ENCODE data around the gene MALAT1.
A peak's percentile ranks its signal among the peaks of the same experiment; 100 is the strongest.
"Not testable (repeated sequence)": the region's sequence is repeated elsewhere in the genome, so short reads cannot be mapped to it uniquely, and the experiment has no call there.

Gene MALAT1

DNA sequence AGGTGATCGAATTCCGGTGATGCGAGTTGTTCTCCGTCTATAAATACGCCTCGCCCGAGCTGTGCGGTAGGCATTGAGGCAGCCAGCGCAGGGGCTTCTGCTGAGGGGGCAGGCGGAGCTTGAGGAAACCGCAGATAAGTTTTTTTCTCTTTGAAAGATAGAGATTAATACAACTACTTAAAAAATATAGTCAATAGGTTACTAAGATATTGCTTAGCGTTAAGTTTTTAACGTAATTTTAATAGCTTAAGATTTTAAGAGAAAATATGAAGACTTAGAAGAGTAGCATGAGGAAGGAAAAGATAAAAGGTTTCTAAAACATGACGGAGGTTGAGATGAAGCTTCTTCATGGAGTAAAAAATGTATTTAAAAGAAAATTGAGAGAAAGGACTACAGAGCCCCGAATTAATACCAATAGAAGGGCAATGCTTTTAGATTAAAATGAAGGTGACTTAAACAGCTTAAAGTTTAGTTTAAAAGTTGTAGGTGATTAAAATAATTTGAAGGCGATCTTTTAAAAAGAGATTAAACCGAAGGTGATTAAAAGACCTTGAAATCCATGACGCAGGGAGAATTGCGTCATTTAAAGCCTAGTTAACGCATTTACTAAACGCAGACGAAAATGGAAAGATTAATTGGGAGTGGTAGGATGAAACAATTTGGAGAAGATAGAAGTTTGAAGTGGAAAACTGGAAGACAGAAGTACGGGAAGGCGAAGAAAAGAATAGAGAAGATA, at the start of gene MALAT1:
Gene MALAT1 (plus strand): TSS at position 69 of the 736 bp plus-strand sequence.
- DNase-seq (ENCODE audit: low spot score): peak; percentile 96

DNA sequence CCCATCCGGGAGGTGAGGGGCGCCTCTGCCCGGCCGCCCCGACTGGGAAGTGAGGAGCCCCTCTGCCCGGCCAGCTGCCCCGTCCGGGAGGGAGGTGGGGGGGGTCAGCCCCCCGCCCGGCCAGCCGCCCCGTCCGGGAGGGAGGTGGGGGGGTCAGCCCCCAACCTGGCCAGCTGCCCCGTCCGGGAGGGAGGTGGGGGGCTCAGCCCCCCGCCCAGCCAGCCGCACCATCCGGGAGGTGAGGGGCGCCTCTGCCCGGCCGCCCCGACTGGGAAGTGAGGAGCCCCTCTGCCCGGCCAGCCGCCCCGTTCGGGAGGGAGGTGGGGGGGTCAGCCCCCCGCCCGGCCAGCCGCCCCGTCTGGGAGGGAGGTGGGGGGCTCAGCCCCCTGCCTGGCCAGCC, 47.5 kb upstream of the MALAT1 start:
- DNase-seq (ENCODE audit: low spot score): not testable (repeated sequence)

DNA sequence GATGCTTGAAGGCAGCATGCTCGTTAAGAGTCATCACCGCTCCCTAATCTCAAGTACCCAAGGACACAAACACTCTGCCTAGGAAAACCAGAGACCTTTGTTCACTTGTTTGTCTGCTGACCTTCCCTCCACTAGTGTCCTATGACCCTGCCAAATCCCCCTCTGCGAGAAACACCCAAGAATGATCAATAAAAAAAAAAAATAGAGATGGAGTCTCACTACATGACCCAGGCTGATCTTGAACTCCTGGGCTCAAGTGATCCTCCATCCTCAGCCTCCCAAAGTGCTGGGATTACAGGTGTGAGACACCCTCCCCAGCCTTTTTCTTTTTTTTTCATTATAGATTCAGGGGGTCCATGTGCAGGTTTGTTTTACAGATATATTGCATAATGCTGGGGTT, 46.6 kb upstream of the MALAT1 start:
- not testable (repeated sequence) for DNase-seq (ENCODE audit: low spot score)

DNA sequence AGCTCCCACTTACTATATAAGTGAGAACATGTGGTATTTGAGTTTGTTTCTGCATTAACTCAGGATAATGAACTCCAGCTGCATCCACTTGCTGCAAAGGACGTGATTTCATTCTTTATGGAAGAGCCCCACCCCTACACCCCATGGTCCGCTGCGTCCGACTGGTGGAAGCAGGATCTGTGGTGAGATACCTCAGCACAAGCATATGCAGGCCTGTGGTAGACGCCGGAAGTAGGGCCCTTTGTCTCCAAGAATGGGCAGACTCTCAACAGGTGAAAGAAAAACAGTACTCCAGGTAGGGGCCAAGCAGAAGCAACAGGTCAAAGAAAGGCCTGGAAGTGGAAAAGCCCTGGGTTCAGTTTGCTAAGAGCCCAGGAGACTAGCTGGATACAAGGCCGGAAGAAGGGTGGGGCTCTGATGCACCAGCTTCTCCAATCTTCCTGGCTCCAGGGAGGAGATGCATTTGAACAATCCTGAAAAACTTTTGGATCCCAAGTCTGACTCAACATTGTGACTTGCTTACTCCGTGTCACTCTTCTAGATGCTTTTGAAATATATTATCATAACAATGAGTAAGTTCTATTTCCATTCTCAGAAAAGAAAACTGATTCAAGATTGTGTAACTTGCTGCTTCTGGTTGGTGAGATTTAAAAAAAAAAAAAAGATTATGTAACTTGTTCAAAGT, 45.9 kb upstream of the MALAT1 start:
- DNase-seq (ENCODE audit: low spot score): no peak

DNA sequence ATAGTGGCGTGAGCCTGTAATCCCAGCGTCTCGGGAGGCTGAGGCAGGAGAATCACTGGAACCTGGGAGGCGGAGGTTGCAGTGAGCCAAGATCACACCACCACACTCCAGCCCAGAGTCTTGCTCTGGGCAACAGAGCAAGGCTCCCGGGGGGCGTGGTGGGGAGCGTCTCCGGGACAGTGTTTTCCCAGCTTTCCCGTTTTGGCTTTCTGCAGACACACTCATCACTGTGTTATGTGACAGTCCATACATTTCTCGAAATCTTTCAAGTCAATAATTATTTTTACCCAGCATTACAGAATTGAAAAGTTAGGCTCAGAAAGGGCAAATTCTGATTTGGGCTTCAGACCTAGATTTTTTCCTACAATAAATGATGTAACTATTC, 44.5 kb upstream of the MALAT1 start:
- no peak for DNase-seq (ENCODE audit: low spot score)

DNA sequence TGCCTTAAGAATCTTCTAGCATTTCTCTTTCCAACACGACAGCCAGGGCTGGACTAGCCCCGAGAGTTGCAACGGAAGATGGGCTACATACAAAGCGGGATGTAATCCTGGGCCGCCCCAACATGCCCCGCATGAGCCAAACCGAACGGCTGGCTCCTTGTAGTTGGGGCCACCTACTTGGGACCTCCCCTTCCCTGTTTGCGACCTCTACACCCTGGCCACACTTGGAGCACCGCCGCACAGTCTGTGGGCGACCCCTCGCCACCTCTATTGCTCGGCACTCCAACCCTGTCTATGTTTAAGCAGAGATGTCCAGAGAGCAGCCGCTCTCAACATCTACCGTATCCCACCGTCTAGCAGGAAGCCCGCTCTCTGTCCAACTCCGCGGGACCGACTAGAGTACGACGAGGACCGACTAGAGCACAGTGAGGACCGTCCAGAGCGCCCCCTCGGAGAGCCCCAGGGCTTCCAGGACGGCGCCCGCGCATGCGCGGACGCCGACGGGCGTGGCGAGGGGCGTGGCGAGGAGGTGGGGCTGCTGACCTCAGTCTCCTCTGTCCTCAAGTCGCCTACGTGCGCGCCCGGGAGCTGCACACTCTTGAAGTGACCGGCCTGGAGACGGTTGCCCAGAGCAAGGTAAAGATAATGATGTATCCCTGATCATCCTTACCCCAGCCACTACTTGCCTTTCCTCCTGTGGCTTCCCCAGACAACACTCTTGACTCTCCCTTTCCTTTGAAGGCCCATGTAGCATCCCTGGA, 44.0 kb upstream of the MALAT1 start:
- peak; percentile 95 for DNase-seq (ENCODE audit: low spot score)

DNA sequence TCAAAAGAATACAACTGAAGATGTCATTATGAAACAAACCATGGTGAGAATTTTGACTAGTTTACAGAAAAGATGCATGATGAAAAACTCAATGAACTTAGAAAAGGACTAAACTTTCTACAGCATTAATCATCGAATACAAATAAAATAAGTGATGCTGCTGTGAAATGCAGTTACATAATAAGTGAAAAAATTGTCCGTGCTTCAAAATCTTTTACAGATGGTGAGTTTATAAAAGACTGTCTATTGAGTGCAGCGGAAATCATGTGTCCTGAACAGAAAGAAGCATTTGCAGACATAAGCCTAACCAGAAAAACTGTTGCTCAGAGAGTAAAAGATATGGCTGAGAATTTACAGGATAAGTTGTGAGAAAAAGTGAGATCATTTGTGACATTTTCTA, 42.4 kb upstream of the MALAT1 start:
- no peak for DNase-seq (ENCODE audit: low spot score)

DNA sequence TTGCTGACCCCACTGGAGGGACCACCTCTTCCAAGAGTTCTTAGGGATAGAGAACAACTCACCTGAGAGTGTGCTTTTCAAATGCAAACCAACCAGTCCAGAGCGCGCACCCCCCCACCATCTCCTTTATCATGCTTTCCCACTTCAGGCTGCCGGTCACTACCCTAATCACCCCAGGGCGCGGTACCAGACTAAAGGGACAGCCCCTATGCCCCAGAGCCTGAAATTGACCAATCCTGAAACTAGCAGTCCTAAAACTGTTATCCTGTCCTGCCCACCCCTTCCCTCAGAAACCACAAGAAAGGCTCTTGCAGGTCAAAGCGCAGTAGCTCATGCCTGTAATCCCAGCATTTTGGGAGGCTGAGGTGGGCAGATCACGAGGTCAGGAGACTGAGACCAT, 39.3 kb upstream of the MALAT1 start:
- DNase-seq (ENCODE audit: low spot score): no peak

DNA sequence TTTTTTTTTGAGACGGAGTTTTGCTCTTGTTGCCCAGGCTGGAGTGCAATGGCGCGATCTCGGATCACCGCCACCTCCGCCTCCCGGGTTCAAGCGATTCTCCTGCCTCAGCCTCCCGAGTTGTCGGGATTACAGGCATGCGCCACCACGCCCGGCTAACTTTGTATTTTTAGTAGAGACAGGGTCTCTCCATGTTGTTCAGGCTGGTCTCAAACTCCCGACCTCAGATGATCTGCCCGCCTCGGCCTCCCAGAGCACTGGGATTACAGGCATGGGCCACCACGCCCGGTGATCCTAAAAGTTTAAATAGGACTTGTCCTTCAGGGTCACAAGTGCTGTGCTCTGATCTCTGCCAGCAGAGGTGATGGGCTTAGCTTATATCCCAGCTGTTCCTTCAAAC, 33.4 kb upstream of the MALAT1 start:
- not testable (repeated sequence) for DNase-seq (ENCODE audit: low spot score)

DNA sequence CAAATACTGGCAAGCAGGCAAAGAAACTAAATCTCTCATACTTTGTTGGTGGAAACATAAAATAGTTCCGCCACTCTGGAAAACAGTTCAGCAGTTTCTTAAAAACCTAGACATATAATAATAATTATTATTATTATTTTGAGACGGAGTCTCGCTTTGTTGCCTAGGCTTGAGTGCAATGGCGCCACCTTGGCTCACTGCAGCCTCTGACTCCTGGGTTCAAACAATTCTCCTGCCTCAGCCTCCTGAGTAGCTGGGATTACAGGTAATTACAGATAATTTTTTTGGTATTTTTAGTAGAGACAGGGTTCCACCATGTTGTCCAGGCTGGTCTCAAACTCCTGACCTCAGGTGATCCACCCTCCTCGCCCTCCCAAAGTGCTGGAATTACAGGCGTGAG, 31.5 kb upstream of the MALAT1 start:
- DNase-seq (ENCODE audit: low spot score): not testable (repeated sequence)

DNA sequence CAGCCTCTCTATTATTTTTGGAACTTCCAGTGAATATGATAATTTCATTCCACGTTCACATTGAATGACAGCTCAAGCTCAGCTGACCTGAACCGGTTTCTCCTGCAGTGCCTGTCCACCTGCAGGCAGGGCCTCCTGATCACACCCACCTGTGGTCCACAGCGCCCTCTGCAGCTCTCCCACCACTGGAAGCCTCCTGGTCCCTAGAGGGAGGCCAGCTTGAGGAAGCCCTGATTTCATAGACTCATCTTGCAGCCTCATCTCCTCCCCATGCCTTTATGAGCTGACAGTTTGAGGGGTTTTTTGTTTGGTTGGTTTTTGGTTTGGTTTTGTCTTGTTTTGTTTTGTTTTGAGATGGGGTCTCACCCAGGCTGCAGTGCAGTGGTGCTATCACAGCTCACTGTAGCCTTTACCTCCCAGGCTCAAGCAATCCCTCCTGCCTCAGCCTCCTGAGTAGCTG, 29.9 kb upstream of the MALAT1 start:
- no peak for DNase-seq (ENCODE audit: low spot score)

DNA sequence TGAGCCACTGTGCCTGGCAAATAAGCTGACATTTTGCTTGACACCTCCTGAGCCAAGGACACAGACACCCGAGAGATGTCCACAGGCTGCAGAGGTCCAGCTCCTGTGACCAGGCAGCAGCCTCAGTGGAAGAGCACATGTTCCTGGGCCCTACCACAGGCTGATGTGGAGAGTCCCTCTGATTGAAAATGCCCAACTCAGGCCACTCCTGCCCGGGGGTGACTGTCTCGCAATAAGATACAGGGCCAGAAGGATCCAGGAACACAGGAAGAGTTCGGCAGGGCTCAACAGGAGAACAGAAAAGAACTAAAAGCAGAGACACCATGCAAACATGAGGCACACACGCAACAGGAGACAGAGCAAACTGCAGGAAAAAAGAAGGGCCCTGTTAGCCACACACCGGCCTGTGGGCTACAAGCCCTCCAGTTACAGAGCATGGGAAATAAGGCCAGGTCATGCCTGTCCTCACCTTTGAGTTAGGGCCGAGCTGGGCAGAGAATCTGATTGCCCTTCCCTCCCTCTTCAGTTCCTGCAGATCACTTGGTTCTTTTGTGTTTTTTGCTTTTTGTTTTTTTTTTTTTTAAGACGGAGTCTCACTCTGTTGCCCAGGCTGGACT, 28.3 kb upstream of the MALAT1 start:
- no peak for DNase-seq (ENCODE audit: low spot score)

DNA sequence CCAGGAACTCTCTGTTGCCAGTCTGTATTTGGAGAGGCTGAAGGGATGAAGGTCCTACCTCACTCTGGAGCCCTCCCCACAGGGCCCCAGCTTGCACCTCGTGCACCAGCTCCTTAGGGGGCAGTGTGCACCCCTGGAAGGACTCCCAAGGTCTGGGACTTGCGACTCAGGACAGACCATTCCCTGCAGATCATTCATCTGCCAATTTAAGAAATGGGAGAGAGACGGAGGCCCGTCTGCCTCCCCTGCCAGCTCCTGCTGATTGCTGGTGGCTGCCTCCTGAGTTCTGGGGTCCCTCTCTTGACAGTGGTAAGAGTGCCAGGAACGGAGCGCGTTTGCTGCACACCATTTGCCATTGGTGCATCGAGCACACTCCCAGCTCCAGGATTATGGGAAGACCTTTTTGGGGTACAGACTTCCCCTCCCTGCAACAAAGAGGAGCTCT, 27.4 kb upstream of the MALAT1 start:
- DNase-seq (ENCODE audit: low spot score): no peak

DNA sequence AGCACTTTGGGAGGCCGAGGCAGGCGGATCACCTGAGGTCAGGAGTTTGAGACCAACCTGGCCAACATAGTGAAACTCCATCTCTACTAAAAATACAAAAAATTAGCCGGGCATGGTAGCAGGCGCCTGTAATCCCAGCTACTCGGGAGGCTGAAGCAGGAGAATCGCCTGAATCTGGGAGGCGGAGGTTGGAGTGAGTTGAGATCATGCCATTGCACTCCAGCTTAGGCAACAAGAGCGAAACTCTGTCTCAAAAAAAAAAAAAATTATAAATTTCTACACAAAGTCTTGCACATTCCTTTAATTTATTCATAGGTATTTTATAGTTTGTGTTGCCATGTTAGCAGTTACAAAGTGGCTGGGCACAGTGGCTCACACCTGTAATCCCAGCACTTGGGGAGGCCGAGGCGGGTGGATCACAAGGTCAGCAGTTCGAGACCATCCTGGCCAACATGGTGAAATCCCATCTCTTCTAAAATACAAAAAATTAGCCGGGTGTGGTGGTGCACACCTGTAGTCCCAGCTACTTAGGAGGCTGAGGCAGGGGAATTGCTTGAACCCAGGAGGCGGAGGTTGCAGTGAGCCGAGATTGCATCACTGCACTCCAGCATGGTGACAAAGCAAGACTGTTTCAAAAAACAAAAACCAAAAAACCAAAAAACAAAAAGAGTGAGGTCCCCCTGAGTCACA, 26.1 kb upstream of the MALAT1 start:
- not testable (repeated sequence) for DNase-seq (ENCODE audit: low spot score)

DNA sequence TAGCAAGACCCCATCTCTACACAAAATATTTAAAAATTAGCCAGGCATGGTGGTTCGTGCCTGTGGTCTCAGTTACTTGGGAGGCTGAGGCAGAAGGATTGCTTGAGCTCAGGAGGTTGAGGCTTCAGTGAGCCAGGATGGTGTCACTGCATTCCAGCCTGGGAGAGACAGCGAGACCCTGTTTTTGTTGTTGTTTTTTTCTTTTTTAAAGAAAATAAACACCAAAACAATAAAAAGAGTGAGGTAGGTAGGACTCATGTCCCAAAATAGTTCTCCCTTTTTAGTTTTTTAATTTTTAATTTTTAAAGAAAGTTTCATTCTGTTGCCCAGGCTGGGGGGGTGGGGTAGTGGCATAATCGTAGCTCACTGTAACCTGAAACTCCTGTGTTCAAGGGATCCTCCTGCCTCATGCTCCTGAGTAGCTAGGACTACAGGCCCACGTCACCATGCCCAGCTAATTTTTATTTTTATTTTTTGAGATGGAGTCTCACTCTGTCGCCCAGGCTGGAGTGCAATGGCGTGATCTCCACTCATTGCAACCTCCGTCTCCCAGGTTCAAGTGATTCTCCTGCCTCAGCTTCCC, 25.5 kb upstream of the MALAT1 start:
- no peak for DNase-seq (ENCODE audit: low spot score)

DNA sequence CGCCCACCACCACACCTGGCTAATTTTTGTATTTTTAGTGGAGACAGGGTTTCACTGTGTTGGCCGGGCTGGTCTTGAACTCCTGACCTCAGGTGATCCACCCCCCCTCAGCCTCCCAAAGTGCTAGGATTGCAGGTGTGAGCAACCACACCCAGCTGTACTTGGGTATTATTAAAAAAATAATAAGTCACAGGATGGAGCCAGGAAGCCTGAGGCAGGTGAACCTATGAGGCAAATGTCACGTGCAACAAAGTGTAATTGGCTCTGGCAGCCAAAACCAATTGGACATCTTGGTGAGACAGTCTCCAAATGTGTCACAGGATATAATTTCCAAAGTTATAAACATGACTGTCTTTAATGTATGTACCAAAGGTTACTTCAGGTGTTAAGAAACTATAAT, 24.0 kb upstream of the MALAT1 start:
- no peak for DNase-seq (ENCODE audit: low spot score)

DNA sequence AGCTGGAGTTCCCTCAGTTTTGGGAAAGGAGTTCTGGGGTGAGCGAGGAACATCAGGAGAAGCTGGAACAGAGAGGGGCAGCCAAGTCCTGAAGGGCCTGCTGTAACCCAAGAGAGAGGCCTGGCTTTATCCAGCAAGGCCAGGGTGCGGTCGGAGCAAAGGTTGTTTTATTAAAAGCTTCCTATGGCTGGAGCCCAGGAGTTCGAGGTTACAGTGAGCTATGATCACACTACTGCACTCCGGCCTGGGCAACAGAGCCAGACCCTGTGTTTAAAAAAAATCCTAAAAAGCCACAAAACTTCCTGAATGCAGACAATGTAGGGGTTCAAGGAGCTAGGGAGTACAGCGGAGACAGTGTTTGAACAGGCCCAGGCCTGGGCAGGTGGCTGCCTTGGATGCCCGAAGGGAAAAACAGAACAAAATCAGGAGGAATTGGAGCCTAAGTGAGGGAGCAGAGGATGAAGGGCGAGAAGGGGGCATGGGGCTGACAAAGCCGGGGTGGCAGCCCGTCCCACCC, 22.2 kb upstream of the MALAT1 start:
- no peak for DNase-seq (ENCODE audit: low spot score)

DNA sequence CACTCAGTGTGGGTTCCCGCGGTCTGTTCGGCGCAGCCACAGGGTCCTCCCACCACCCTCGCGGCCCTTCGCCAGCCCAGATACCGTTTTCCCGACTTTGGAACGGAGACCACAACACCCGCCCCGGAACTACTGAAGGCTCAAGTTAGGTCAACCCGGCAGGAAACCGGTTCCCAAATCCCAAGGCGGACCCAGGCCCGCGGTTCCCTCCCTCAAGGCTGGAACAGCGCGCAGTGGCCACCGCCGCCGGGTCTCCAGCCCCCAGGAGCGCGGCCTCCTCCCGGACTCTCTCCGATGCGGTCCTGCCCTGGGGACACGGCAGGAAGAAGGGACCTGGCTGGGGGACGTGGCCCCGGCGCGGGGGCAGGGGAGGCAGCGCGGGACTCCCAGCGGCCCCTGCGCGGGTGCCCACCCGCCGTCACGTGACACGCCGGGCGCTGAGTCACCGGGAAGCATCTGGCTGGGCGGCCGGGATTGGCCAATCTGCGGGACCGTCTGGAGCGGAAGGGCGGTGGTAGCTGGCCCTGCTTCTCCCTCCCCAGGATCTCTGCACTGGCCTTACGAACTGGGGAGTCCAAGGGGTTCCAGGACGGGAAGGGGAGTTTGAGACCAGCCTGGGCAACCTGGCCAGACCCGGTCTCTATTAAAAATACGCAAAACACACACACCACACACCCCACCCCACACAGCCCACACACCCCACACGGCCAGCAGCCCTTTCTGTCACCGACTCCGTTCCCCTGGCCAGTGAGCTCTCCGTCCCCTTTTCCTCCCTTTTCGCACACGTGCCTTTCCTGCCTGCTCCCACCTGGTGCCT, 21.5 kb upstream of the MALAT1 start:
- peak; percentile 97 for DNase-seq (ENCODE audit: low spot score)

DNA sequence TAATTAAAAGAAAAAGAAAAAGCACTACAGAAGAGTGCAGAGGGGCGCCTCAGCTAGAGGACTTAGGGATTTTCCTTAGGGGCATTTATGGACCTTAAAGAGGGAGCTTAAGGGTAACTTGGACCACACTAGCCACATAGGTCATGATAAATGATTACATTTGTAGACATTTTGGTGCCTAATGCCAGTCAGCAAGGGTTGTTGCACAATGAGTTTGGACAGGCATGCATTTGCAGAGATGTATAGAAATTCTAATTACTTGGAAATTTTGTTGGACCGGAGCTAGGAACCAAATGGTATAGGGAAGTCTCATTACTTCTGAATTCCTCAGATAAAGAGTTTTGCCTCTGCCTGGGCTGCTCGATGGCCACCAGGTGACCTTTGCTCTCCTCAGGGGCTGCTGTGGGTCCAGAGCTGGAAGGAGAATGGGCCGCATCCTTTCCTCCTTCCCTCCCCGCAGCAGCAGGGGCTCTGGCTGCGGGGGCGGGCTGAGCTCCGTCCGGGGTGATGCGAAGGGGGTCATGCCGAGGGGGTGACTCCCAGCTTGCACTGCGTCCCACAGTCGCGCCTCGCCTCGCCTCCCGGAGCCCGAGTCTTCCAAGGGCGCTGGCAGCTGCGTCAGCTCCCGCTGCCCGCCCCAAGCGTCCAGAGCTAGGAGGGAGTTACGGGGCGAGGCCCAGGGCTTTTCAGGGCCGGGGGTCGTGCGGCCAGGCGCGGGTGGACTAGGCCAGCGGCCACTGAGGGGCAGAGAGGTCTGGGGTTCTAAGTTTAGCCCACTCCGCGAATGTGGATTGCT, 20.3 kb upstream of the MALAT1 start:
- DNase-seq (ENCODE audit: low spot score): no peak
